Liver (tissue), 9 donors: ENCODE results near the gene EFCAB10. TPM values are rescaled to one million over a fixed set of nuclear protein-coding genes. Genes with fewer than 3 reads are reported as not detected.

Experiments used
- DNase-seq: peaks from one replicate; pipeline ENCODE4 v3.0.0-alpha.2; 2017; ENCODE audit warnings: low spot score
- H3K27ac ChIP-seq, 2 donors: one replicate each; pipeline ENCODE4 v1.7.0; 2013; ENCODE audit warnings: inconsistent platforms in 2 of 2, low read length in 2 of 2, control low read depth in 1 of 2, low read depth in 1 of 2, mild to moderate bottlenecking in 1 of 2
- H3K27me3 ChIP-seq, 4 donors: one replicate each; pipeline versions ENCODE4 v1.6.1 to v1.7.0; 2013; ENCODE audit warnings: low read length in 3 of 4, inconsistent platforms in 1 of 4, mild to moderate bottlenecking in 1 of 4, moderate library complexity in 1 of 4; ENCODE audit not compliant: control insufficient read depth in 4 of 4, insufficient read depth in 4 of 4
- H3K36me3 ChIP-seq, 4 donors: one replicate each; pipeline versions ENCODE4 v1.6.1 to v1.7.0; 2013; ENCODE audit warnings: low read length in 3 of 4, mild to moderate bottlenecking in 3 of 4, low read depth in 1 of 4, moderate library complexity in 1 of 4; ENCODE audit not compliant: control insufficient read depth in 4 of 4, insufficient read depth in 3 of 4
- H3K4me1 ChIP-seq, 4 donors: one replicate each; pipeline versions ENCODE4 v1.6.1 to v1.7.0; 2013; ENCODE audit warnings: low read length in 3 of 4, mild to moderate bottlenecking in 3 of 4, moderate library complexity in 1 of 4; ENCODE audit not compliant: control insufficient read depth in 4 of 4, insufficient read depth in 4 of 4
- H3K4me3 ChIP-seq, 3 donors: one replicate each; pipeline versions ENCODE4 v1.6.1 to v1.7.0; 2013; ENCODE audit warnings: low read length in 3 of 3, control low read depth in 1 of 3, low read depth in 1 of 3, mild to moderate bottlenecking in 1 of 3
- H3K9ac ChIP-seq, 2 donors: one replicate each; pipeline ENCODE4 v1.7.0; 2013; ENCODE audit warnings: low read length in 2 of 2, mild to moderate bottlenecking in 2 of 2, moderate library complexity in 2 of 2, control low read depth in 1 of 2, low read depth in 1 of 2
- H3K9me3 ChIP-seq, 4 donors: one replicate each; pipeline versions ENCODE4 v1.6.1 to v1.7.0; 2013; ENCODE audit warnings: low read length in 3 of 4; ENCODE audit not compliant: control insufficient read depth in 4 of 4
- ATF3 ChIP-seq: IDR thresholded peaks from 2 replicates; pipeline ENCODE4 v1.6.1; 2016; ENCODE audit warnings: antibody characterized with exemption
- EGR1 ChIP-seq, 2 donors: IDR thresholded peaks; 2 replicates each; pipeline ENCODE4 v1.6.1; 2016 to 2018; ENCODE audit warnings: antibody characterized with exemption in 2 of 2, low read depth in 2 of 2
- FOXA1 ChIP-seq: IDR thresholded peaks from 2 replicates; pipeline ENCODE4 v1.6.1; 2016; ENCODE audit warnings: antibody characterized with exemption
- FOXA2 ChIP-seq: IDR thresholded peaks from 2 replicates; pipeline ENCODE4 v1.6.1; 2016; ENCODE audit warnings: antibody characterized with exemption
- HNF4A ChIP-seq, 2 donors: conservative IDR thresholded peaks; 2 replicates each; pipeline ENCODE4 v1.6.1; 2016; ENCODE audit warnings: antibody characterized with exemption in 2 of 2, mild to moderate bottlenecking in 2 of 2
- HNF4G ChIP-seq: IDR thresholded peaks from 2 replicates; pipeline ENCODE4 v1.6.1; 2016; ENCODE audit warnings: antibody characterized with exemption
- MAX ChIP-seq: IDR thresholded peaks from 2 replicates; pipeline ENCODE4 v1.6.1; 2016; ENCODE audit warnings: antibody characterized with exemption
- NR2F2 ChIP-seq: IDR thresholded peaks from 2 replicates; pipeline ENCODE4 v1.6.1; 2016; ENCODE audit warnings: antibody characterized with exemption
- RAD21 ChIP-seq, 2 donors: IDR thresholded peaks; 2 replicates each; pipeline ENCODE4 v1.6.1; 2016; ENCODE audit warnings: antibody characterized with exemption in 2 of 2, mild to moderate bottlenecking in 2 of 2
- RXRA ChIP-seq, 2 donors: IDR thresholded peaks; 2 replicates each; pipeline ENCODE4 v1.6.1; 2017 to 2018; ENCODE audit warnings: antibody characterized with exemption in 2 of 2, mild to moderate bottlenecking in 1 of 2
- SP1 ChIP-seq: IDR thresholded peaks from 2 replicates; pipeline ENCODE4 v1.6.1; 2018; ENCODE audit warnings: antibody characterized with exemption, mild to moderate bottlenecking
- TAF1 ChIP-seq: conservative IDR thresholded peaks from 2 replicates; pipeline ENCODE4 v1.6.1; 2016; ENCODE audit warnings: antibody characterized with exemption, mild to moderate bottlenecking
- YY1 ChIP-seq: IDR thresholded peaks from 2 replicates; pipeline ENCODE4 v1.6.1; 2016; ENCODE audit warnings: antibody characterized with exemption, mild to moderate bottlenecking
- ZBTB33 ChIP-seq: IDR thresholded peaks from 2 replicates; pipeline ENCODE4 v1.6.1; 2016; ENCODE audit warnings: antibody characterized with exemption
- WGBS: extraction: QIAGEN DNeasy Blood & Tissue Kit; methylation state at CpG from one replicate; pipeline ENCODE4 v1.1.7; 2013; 5-methylcytosine and 5-hydroxymethylcytosine counted together
- polyA plus RNA-seq, 2 donors: library from polyadenylated mRNA; stranded (reverse) in 1 of 2; unstranded in 1 of 2; fragments of 200-250 nt in 1 of 2; fragments of >200 nt in 1 of 2; fragmentation: Nextera tagmentation in 1 of 2; extraction: Ambion mirVana in 1 of 2; gene quantifications; one replicate each; pipeline versions ENCODE4 v1.2.1 to v1.2.3, GENCODE V29; 2013 to 2015
- total RNA-seq, 2 donors: library from RNA; depleted of rRNA; stranded (reverse); fragments of >200 nt; gene quantifications; one replicate each; pipeline ENCODE4 v1.2.3, GENCODE V29; 2014
- donor health status: healthy.
- donor health status: healthy.
- donor health status: healthy.
- donor health status: healthy.
- donor health status: healthy.

Gene EFCAB10
- total and polyA plus RNA-seq, 4 donors = 0.25 TPM; not detected in 3

GRCh38 chr7:105614341-105614840 lies 33.1 kb upstream of the EFCAB10 start:
- TF ChIP-seq HNF4G (no peak), TAF1 (no peak), YY1 (no peak), HNF4A (conservative IDR thresholded peaks at IDR 0.05) (no peak), SP1 (no peak), MAX (no peak), FOXA2 (no peak)
- no peaks in the 10 kb centered on the region for H3K4me1 ChIP-seq
- H3K9ac ChIP-seq = no peak overlapping the region
- no peaks in the 10 kb centered on the region for H3K27me3 ChIP-seq
- WGBS = 96% methylated on average over 20 of the region's 20 CpGs
- DNase-seq = no peak
- H3K4me3 ChIP-seq = no peak overlapping the region
- H3K9me3 ChIP-seq = no peaks in the 10 kb centered on the region
- peaks cover 3 to 50% (median 18%) of the 10 kb centered on the region in 4 donors for H3K36me3 ChIP-seq
- no peak overlapping the region for H3K27ac ChIP-seq

- DNase-seq = no peak
- no peak overlapping the region for H3K4me3 ChIP-seq
- no peaks in the 10 kb centered on the region for H3K9me3 ChIP-seq
- TF ChIP-seq FOXA2 (no peak), MAX (no peak)
- H3K9ac ChIP-seq = no peak overlapping the region
- peaks cover 3 to 49% (median 18%) of the 10 kb centered on the region in 4 donors for H3K36me3 ChIP-seq
- whole genome bisulfite sequencing = 97% methylated on average over 32 of the region's 32 CpGs
- no peaks in the 10 kb centered on the region for H3K27me3 ChIP-seq
- no peak overlapping the region for H3K27ac ChIP-seq
- no peaks in the 10 kb centered on the region for H3K4me1 ChIP-seq
Measured at GRCh38 chr7:105613611-105614330, 32.5 kb upstream of the EFCAB10 start.

DNA sequence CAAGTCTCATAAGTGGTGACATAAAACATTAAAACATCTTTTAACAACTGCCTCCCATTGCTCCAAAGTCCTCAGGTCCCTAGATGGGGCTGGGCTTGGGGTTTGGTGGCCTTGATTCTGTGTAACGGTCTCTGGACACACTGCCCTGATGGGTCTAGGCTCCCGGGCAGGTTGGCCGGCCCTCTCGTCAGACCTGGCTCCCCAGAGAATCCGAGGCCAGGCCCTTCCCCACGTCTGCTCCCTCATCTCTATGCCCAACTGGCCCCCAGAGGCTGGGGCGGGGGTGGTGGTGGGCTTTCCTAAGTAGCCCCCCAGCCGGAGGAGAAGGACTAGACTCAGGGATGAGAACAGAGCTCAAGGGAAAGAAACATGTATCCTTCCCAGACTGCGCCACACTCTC lies 31.5 kb upstream of the EFCAB10 start:
- Histone ChIP-seq H3K27me3 (no peaks in the 10 kb centered on the region), H3K36me3 (peaks cover 3 to 41% (median 18%) of the 10 kb centered on the region in 4 donors), H3K4me3 (no peak overlapping the region), H3K9ac (no peak overlapping the region), H3K27ac (no peak overlapping the region), H3K4me1 (no peaks in the 10 kb centered on the region), H3K9me3 (no peaks in the 10 kb centered on the region)
- no peak for DNase-seq
- no peak for TF ChIP-seq ATF3
- TF ChIP-seq FOXA1 = no peak
- no peak for TF ChIP-seq ZBTB33
- no peak for TF ChIP-seq YY1
- no peak for TF ChIP-seq TAF1
- no peak for TF ChIP-seq RXRA (IDR thresholded peaks at IDR 0.05)
- no peak for TF ChIP-seq FOXA2
- TF ChIP-seq HNF4A (conservative IDR thresholded peaks at IDR 0.05) = no peak
- TF ChIP-seq NR2F2 = no peak
- TF ChIP-seq EGR1 (IDR thresholded peaks at IDR 0.05; ENCODE audit: low read depth in 2 of 2) = no peak
- no peak for TF ChIP-seq RAD21 (IDR thresholded peaks at IDR 0.05)
- WGBS = 98% methylated on average over 9 of the region's 9 CpGs
